HG02852 (cell line): ENCODE results near the gene LHFPL2.

ENCODE experiments used
- ATAC-seq: cut with Tn5 transposase; IDR thresholded peaks from one replicate; pipeline ENCODE4 v1.9.1; 2021; ENCODE audit warnings: mild to moderate bottlenecking, moderate library complexity; ENCODE audit not compliant: unreplicated experiment

The LHFPL2 gene

DNA sequence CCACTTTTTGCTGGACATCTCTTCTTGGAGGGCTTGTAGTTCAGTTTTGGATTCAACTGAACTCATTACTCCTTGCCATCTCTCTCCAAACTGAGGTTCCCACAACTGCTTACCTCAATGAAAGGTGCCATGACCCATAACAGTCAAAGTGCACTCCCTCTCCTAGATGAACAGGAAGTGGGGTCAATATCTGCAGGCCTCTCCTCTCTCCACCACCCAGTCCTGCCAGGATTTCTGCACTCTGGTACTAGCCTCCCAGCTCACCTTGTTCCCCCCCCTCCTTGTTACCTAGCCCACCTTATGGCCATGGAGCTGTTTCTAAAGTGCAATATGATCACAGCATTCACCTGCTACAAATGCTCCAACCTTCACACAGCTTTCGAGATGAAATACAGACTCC, 5.9 kb downstream of the LHFPL2 start:
- ATAC-seq, result no peak

DNA sequence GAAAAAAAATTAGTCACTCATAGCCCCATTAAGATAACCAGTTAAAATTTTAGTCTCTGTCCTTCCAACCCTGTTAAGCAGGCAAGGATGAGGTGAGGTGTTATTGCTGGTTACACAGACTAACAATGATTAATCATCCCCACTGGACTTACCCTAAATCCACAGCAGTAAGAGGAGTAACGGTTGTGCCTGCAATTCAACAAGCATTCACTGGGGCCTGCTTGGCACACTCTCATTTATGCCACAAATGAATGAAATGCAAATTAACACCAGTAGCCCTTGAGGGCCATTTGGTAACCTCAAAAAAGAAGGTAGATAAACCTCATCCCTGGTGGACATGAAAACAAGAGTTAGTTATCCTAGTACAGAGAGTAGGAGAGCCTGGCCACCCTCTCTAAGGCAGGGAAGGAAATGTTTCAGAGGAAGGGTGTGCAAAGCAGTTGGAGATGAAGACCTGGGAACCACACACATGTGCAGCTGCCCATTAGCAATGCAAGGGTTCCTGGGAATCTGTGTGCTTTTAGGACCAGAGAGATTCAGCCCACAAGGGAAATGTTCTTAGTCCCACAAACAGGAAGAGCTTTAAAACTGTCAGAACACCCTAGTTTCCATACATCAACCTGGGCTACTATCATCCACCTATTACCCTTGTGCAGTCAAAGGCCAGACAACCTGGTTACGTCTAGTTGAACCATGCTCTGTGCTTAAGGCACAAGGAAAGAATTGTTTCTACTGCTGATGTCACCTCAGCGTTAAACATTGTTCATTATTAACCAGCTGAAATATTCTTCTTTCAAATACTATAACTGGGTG, 7.7 kb downstream of the LHFPL2 start:
- no peak for ATAC-seq

DNA sequence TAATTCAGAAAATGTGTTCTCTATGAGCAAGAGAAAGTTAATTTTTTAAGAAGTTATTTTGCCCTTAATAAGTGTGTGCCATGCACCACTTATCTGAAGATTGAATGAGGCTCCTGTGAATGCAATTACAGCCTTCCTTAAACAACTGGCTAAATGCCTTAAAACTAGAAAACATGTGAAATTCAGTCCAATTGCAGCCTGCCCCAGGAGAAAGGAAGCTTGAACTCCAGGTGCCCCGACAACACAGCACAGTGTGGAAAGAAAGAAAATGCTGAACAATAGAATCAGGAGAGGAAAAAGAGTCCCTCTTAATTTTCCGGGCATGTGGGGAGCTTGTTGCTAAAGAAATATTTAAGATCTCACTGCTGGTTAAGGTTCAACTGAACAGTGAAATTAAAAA, 8.8 kb downstream of the LHFPL2 start:
- ATAC-seq, result no peak

DNA sequence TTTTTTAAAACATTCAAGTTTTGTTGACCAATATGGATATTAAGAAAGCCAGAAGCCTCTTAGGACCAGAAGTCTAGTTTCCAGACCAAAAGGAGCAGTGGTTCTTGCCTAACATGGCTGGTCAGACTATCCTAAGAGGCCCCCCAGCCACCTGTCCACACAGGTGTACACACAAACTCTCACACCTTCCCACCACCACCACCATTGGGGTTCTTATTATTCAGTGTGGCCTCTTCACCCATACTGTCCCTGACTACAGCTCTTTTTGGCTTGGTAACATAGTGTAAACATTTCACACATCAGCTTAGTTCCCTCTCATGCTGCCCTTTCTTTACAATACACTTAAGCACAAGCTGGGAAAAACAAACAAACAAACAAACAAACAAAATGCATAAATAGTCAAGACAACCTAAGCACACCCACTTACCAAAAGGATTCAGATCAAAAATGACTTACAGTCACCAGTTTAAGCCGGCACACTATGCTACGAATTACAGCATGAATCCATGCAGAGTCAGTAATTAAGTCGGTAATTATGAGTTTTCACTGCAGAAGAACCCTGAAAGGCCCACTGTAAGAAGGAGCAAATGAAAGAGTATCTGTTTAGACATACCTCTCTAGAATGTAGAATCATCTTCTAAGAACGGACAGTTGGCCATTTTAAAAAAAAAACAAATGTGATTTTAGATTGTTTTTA, 9.5 kb downstream of the LHFPL2 start:
- no peak for ATAC-seq

DNA sequence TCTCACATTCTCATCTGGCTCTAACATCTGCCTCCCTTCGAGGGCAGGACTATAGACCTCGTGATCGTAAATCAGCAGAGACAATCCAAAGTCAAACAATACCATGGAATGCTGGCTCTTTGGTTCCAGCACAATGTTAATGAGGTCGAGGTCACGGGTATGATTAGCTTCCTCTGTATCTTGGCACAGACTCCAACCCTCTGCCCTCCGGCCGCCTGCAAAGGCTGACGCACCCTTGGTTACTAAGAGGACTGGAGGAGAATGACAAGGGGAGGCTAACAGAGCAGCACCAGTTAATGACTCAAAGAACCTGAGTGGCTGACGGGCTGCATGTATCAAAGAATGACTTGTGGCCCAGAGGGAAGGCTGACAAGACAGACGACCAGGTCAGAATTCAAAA, 10.1 kb downstream of the LHFPL2 start:
- ATAC-seq, result no peak

DNA sequence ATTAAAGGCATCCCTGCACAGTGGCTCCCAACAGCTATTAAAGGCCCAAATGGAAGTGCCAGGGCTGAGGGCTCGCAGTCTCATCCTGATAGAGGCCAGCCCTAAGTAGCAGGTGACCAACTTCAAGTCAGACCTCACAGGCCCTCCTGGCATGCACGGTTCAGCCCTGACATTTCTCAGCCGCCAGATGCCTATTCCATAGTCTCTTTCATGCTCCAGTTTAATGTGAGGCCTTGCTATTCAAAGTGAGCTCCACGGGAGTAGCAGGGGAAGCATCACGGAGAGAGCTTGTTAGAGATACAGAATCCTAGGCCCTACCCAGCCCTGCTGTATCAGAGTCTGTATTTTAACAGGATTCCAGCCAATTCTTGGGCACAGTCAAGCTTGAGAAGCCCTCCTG, 11.1 kb downstream of the LHFPL2 start:
- no peak for ATAC-seq

DNA sequence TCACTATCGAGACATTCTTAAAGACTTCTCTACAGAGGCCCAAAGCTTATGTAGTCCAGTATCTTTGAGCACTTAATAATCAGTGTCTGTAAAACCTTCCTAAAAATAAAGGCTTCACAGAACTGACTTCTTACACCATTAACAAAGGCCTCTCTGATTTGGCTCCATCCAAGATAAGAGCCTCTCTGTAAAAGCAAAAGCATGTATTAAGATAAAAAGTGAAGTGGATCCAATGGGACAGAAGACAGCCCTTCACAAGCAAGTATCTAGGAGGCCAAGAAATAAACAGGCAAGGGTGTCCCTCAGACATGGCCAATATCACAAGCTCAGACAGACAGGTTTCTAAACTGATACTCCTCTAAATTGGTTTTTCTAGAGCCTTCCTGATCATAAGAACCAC, 11.9 kb downstream of the LHFPL2 start:
- ATAC-seq, result no peak

DNA sequence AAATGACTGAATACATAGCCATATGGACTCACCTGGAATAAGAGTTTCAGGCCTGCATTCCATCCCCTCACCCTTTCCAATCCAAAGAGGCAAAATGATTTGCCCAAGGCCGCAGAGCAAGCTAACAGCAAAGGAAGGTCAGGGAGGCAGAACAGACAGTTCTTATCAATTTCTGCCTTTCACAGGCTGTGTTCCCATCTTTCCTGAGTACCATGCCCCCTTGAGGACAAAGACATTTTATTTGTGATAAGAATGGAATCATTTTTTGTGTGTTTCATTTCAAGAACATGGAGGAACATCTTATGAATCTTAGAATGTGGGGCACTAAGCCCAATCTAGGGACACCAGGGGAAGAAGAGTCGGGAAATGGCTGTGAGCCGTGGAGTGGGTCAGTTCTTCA, 13.9 kb downstream of the LHFPL2 start:
- ATAC-seq, result no peak

DNA sequence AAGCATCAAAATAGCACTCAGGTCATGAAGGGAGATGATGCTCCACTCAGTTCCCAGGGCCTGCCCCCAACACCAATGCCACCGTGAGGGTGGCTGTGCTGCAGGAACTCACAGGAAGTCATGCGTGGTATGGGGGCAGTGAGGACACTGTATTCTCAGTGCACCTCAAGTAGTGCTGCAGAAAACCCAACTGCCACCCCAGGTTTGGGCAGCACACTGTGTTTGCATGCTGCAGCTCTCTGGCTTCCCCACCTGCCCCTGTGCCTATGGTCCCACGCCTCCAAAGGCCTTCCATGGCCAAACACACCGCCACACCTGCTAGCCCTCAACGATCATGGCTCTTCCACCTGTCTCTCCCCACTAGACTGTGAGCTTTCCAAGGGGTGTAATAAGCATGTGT, 14.3 kb downstream of the LHFPL2 start:
- ATAC-seq, result no peak

DNA sequence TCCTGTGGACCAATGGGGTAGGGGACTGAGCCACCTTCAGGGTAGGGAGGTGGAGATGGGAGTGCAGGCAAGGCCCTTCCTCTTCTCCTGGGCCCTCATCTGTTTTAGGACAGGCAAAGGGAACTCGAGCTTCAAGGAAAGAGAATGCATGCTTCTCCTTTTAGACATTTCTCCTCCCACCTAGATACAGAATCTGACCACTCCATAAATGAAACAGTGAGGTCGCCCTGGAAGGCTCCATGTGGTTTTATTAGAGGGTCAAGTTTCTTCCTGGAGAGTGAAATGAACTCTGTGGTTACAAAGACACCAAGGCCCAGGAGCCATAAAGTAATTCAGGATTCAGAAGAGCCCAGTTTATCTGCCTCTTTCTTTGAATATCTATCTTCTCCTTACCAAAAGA, 14.9 kb downstream of the LHFPL2 start:
- ATAC-seq, result no peak

DNA sequence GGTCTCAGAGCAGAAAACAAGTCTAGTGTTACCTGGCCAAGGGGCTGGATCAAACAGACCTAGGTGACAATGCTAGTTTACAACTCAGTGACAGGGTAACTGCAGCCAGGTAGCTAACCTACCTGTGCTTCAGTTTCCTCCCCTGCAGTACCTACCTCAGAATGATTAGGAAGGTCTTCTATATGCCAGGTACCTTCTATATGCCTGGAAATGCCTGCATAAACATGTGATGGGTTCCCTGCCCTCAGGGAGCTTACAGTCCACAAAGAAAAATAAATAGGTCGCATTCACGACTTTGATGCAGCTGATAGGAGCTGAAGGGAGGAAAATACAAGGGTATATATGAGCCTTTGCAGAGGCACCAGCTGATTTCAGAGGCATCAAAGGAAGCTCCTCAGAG, 16.1 kb downstream of the LHFPL2 start:
- no peak for ATAC-seq

DNA sequence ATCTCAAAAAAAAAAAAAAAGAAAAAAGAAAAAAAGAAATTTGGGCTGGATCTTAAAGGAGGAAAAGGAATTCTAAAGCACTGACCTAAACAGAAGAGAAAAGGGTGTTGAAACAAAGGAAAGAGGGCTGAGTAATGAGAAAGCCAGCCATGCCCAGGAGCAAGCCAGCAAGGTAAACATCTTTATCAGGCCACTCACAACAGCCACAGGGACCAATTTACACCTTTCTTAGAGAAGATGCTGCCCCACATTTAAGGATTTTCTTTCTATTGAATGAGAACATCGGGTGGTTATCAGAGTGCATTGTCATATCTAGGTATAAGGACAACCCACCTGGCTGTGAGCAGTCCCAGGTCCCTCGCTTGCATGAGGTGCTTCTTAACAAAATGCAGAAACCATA, 16.6 kb downstream of the LHFPL2 start:
- ATAC-seq, result no peak

DNA sequence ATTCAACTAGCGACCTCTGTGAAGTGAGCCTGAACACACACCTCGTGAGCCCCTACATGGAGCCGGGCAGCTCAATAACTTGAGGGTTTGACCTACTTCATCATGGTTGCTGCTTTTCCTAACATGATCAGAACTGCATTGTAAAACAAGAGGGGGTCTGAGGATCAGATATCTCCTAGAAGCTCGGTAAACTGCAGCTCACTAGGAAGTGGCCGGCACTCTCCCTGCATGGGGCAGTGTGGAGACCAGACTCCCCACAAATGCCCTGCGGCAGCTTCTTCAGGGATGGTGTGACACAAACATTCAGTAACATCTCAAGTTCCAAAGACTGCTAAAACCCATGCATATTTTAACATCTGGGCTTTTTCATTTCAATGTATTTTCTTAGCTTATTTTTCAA, 18.5 kb downstream of the LHFPL2 start:
- no peak for ATAC-seq

DNA sequence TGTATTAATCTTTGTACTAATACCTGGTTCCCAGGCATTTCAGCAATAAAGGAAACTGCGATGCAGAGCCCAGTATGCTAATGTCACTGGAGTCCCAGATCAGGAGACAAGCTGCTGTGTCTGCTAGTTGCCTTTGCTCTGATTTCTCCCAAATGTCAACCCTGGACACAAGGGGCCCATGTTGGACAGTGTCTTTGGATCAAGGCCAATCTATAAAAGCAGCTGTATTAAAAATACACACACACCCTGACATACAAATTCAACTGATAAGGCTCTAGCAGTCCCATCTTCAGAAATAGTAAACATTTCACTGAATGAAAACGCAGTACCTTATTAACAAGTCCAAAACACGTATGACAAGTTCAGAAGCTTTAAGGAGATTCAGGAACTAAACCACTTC, 18.9 kb downstream of the LHFPL2 start:
- ATAC-seq, result no peak

DNA sequence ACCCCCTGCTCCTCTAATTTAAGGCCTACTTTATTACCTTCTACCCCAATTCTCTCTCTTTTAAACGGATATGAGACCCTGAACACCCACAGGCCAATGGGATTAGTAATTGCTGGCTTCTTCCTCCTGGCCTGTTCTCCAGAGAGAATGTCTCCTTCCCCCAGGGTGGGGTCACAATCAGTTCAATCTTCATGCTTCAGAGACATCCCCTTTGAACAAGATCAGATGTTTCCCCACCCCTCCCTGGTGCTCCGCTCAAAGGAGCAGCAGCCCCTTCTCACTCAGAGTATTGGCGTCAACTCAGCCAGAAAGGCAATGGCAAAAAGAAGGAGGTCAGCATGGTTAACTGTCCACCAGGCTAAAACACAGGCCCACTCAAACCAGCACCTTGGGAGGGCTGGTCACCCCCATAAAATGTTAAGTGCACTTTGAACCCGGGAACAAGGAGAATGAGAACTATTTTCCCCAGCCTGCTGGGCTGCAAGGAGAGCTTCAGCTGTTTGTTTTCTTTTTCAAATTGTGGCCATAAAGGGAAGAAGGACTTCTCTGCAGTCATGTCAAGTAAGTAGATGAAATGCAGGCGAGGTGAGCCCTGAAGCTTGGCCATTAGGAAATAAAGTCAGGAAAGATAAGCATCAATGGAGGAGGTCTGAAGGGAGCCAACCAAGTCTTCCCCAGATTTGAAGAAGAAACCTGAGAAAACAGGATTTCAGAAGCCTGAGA, 20.1 kb downstream of the LHFPL2 start:
- ATAC-seq, result no peak

DNA sequence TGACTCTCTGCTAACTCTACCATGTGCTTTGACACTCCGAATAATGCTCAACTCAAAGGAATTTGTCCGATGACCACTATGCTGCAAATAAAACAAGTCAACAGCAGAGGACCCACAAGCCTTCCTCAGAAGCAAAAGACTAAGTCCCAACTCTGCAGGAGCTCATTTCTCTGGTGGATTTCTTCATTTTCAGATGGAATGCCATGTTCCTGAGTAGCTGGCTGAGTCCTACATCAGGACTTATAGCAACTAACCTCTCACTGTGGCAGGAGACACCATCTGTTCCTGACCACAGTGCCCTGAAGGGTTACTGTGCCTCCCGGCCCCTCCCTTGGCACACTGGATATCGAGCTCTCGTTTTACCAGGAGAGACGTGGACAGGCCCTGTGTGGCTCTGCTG, 20.8 kb downstream of the LHFPL2 start:
- ATAC-seq, result no peak

DNA sequence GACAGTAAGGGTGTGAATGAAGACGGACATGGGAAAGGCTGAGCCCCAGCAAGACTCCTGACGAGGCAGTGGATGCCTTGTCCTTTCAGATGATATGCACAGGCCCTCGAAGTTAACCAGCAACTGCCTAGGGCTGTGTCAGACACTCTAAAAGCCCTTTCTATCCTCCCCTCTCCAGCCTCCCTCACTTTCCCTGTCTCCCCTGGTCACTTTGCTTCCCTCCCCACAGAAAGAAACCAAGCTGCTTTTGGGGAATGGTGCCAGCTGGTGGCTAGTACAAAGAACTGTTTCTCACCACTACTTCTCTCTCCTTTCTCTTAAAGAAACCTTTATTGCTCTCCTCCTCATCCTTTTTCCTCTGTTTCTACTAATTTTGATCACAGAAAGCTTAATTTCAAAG, 21.4 kb downstream of the LHFPL2 start:
- ATAC-seq, result no peak

DNA sequence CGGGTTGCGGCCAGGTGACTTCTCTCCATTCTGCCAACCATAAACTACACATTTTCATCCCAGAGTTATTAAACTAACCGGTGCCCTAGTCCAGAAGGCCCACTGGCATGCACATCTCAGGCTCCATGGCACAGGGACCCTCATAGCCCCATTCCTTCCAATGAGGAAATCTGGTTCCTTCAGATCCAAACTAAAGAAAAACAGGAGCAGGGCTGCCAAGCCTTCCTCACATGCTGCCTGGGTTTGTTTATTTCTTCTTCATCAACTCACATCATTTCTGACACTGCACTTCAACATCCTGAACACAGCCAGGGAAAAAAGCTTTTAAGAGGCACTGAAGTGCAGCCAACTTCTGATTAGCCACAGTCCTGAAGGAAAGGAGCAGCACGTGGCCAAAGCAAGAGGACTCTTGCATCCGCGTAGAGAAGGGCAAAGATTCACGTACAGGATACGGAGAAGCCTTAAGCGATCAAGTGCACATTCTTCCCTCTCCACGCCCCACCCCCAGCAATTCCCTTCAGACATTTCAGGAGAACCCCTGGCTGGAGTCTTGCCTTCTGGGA, 22.5 kb downstream of the LHFPL2 start:
- ATAC-seq, result no peak

DNA sequence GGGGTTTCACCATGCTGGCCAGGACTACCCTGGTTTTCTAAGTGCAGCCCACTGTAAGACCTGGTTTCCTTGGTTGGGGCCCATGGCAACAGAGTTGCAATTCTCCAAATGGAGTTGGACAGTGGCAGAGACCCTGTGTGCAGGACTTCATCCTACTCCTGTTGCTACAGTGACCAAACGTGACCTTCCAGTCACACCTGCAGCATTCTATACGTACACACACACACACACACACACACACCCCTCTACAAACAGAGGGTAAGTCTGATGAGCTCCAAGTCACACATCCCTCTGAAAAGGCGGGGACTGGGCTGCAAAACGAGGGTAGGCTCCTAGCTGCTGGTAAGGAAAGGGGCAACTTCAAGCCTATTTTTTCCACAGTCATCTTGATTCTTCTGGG, 23.6 kb downstream of the LHFPL2 start:
- no peak for ATAC-seq

DNA sequence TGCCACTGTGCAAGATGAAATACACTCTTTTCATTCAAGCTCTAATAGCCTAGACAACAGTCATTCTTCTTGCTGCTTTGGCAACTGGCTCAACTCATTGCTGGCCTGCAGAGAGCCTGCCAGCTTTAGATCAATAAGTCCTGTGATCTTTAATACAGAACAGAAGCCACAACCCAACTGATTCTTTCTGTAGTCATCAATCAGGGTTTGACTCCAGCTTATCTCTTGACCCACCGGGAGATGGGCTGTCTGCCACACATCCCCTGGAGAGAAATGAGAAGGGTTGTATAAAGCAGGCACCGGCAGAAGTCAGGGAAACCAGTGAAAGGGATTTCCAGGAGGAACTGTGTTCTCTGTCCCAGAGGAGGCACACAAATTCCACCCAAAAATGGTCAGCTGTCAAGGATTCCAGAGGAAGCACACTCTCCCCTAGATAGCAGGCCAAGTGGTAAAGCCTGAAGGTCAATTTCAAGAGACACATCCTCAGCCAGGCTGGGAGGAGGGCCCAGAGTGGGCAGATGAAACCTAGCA, 24.5 kb downstream of the LHFPL2 start:
- ATAC-seq, result no peak

DNA sequence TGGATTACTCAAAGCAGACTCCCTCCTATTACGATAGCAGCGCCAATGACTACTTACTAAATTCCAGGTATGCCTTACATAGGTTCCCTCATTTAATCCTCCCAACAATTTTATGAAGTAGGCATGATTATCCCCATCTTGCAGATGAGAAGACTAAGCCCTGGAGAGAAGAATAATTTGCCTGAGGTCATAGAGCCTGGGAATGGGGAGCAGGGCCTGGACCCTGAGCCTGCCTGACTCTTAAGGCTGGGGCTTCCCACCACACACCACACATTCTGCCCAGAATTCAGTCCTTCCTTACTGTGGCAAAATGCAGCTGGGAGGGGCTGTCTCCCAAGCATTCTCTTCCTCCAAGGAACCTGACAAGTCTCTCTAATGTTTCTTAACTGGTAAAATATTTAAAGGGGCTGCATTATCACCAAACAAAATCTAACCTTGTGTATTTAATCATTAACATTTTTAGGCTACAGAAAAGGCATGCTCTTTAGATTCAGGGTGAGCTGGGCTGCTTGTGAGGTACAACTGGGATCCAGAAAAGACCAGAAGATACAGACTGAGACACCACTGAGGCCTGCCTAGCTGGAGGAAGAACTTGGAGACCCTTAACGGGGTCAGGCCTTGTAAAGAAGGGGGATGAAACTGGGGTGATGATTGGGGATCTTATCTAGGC, 26.1 kb downstream of the LHFPL2 start:
- no peak for ATAC-seq
